OCI-LY7 (cell line): ENCODE measurements around the gene KCNQ5. TPM values are rescaled to one million over a fixed set of nuclear protein-coding genes. Genes with fewer than 3 reads are reported as not detected.

ENCODE experiments used
- BruUV-seq: library from RNA; stranded (reverse); fragments of 400-500 nt; replicated peaks from 2 replicates; lab custom pipeline; 2021; lab: Mats Ljungman, UMichigan
- CTCF ChIA-PET: fragments of 300-600 bp; sonication (Branson Sonifier 250); formaldehyde crosslinking; loops from one replicate; lab custom pipeline; 2022; ENCODE audit warnings: antibody characterized with exemption; ENCODE audit not compliant: unreplicated experiment; lab: Charles Lee
- POLR2A ChIA-PET: fragments of 300-600 bp; sonication (Branson Sonifier 250); formaldehyde crosslinking; loops from one replicate; lab custom pipeline; 2022; ENCODE audit warnings: antibody characterized with exemption; lab: Charles Lee
- DNase-seq: peaks from one replicate; pipeline ENCODE4 v3.0.0-alpha.2; 2015; ENCODE audit warnings: low spot score
- H2AFZ ChIP-seq: fragments of 200-600 bp; sonication (generic), shearing (Covaris generic); 2 replicates; pipeline ENCODE4 v1.6.1; 2014; ENCODE audit warnings: mild to moderate bottlenecking, antibody characterized with exemption, low read length, moderate library complexity
- H3K27ac ChIP-seq: fragments of 200-600 bp; sonication (generic); 2 replicates; pipeline ENCODE4 v1.5.1; 2014; ENCODE audit warnings: mixed run types, low read depth, mild to moderate bottlenecking, moderate library complexity, low read length, inconsistent platforms; ENCODE audit not compliant: poor library complexity, severe bottlenecking
- H3K36me3 ChIP-seq: fragments of 200-600 bp; sonication (generic); 2 replicates; pipeline ENCODE4 v1.6.1; 2014; ENCODE audit warnings: mild to moderate bottlenecking, antibody characterized with exemption, low read length, moderate library complexity, mixed read lengths; ENCODE audit not compliant: insufficient read depth
- H3K4me1 ChIP-seq: fragments of 200-600 bp; sonication (generic); 2 replicates; pipeline ENCODE4 v1.5.1; 2014; ENCODE audit warnings: mild to moderate bottlenecking, low read length; ENCODE audit not compliant: insufficient read depth, poor library complexity, severe bottlenecking
- H3K4me2 ChIP-seq: fragments of 200-600 bp; sonication (generic); 2 replicates; pipeline ENCODE4 v1.6.1; 2014; ENCODE audit warnings: mild to moderate bottlenecking, low read length
- H3K4me3 ChIP-seq: fragments of 200-600 bp; sonication (generic); 2 replicates; pipeline ENCODE4 v1.5.1; 2014; ENCODE audit warnings: mild to moderate bottlenecking, low read depth, low read length; ENCODE audit not compliant: poor library complexity, severe bottlenecking
- H3K79me2 ChIP-seq: fragments of 200-600 bp; sonication (generic); 2 replicates; pipeline ENCODE4 v1.6.1; 2016; ENCODE audit warnings: low read depth, mild to moderate bottlenecking, low read length, moderate library complexity, mixed read lengths; ENCODE audit not compliant: insufficient read depth
- H3K9me2 ChIP-seq: fragments of 200-600 bp; sonication (generic); 2 replicates; pipeline ENCODE4 v1.6.1; 2016; ENCODE audit warnings: mild to moderate bottlenecking, low read length, mixed read lengths; ENCODE audit not compliant: insufficient read depth
- H3K9me3 ChIP-seq: fragments of 200-600 bp; sonication (generic); 2 replicates; pipeline ENCODE4 v1.6.1; 2014; ENCODE audit warnings: mild to moderate bottlenecking, mixed run types, low read length, mixed read lengths
- H4K20me1 ChIP-seq: fragments of 200-600 bp; sonication (generic); 2 replicates; pipeline ENCODE4 v1.6.1; 2014; ENCODE audit warnings: mild to moderate bottlenecking, antibody characterized with exemption, low read length, moderate library complexity, mixed read lengths; ENCODE audit not compliant: insufficient read depth
- EZH2phosphoT487 ChIP-seq: fragments of 200-600 bp; sonication (generic); IDR thresholded peaks from 2 replicates; pipeline ENCODE4 v1.6.1; 2018; ENCODE audit warnings: low read depth, borderline replicate concordance, mild to moderate bottlenecking, mixed run types, antibody characterized with exemption, low read length, moderate library complexity, mixed read lengths
- intact Hi-C: fragments of 100-400 bp; cut with micrococcal nuclease; formaldehyde crosslinking; loops from one replicate; pipeline ENCODE4 v1.10.0; 2022; ENCODE audit not compliant: unreplicated experiment
- total RNA-seq, 2 experiments: library from RNA; depleted of rRNA in 1 of 2; stranded (reverse); fragments of >200 nt in 1 of 2; shearing (Covaris generic) in 1 of 2; gene quantifications; 2 replicates each; pipeline ENCODE4 v1.2.3, GENCODE V29; 2014 to 2022
- TF ChIP-seq, protein P1 (sequence below): fragments of 200-600 bp; sonication (generic); conservative IDR thresholded peaks from 2 replicates; pipeline ENCODE4 v1.5.1; 2014; ENCODE audit warnings: mild to moderate bottlenecking, antibody characterized with exemption, low read length, moderate library complexity, mixed read lengths

KCNQ5 gene
- total RNA-seq, 2 experiments from 2014 or later = 26.1 to 29.7 TPM

DNA sequence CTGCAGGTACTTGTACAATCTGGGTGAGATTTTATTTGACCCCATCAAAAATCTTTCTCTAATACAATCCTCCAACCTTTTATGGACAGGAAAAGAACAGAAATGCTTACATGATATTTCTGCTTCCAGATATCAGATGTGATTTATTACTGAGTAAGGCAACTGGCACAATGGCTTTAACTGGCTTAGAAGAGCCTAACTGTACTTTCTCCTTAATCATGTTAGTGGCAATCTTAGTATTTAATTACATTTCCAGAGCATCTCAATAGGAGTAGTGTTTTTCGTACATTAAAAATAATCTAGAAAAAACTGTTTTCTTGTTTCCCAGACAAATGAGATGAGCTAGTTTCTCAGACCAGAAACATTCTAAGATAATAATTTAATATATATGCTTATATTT is 251.6 kb downstream of the KCNQ5 start:
- Histone ChIP-seq H3K9me2 (no peaks in the 10 kb centered on the region), H3K9me3 (no peaks in the 10 kb centered on the region), H3K4me3 (no peak overlapping the region), H3K4me2 (no peak overlapping the region), H3K4me1 (no peaks in the 10 kb centered on the region), H3K79me2 (no peaks in the 10 kb centered on the region), H3K36me3 (no peaks in the 10 kb centered on the region), H2AFZ (no peak overlapping the region), H4K20me1 (no peaks in the 10 kb centered on the region; the same call in 1 of the 2 replicates), H3K27ac (no peak overlapping the region)
- no peak for DNase-seq
- no TSS peak for BruUV-seq
- no peak for TF ChIP-seq EZH2phosphoT487
- TF ChIP-seq, protein P1, sequence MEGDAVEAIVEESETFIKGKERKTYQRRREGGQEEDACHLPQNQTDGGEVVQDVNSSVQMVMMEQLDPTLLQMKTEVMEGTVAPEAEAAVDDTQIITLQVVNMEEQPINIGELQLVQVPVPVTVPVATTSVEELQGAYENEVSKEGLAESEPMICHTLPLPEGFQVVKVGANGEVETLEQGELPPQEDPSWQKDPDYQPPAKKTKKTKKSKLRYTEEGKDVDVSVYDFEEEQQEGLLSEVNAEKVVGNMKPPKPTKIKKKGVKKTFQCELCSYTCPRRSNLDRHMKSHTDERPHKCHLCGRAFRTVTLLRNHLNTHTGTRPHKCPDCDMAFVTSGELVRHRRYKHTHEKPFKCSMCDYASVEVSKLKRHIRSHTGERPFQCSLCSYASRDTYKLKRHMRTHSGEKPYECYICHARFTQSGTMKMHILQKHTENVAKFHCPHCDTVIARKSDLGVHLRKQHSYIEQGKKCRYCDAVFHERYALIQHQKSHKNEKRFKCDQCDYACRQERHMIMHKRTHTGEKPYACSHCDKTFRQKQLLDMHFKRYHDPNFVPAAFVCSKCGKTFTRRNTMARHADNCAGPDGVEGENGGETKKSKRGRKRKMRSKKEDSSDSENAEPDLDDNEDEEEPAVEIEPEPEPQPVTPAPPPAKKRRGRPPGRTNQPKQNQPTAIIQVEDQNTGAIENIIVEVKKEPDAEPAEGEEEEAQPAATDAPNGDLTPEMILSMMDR = no peak
- intact Hi-C loops = no loop called here
- ChIA-PET POLR2A (no interaction called here), CTCF (no interaction called here)

DNA sequence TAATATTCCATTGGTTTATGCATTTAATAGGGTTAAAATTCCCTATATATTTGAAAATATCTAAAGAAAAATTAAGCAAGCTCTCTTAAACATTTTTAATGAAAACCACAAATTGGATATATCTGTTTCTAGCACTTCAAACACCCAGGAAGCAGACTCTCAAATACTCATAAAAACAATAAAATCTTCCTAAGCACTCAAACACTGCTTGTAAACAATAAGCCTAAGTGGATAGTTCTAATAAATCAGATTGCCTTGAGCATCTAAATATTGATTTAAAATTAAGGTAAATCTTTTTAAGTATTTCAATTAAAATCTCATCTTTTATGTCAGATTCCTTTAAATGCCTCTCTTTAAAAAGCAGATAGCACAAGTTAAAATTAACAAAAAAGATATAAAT is 254.4 kb downstream of the KCNQ5 start:
- no peak overlapping the region for H3K4me2 ChIP-seq
- DNase-seq = no peak
- H3K27ac ChIP-seq = no peak overlapping the region
- no peak overlapping the region for H2AFZ ChIP-seq
- TF ChIP-seq EZH2phosphoT487 = no peak
- TF ChIP-seq, protein P1 = no peak
- H3K4me1 ChIP-seq = no peaks in the 10 kb centered on the region
- ChIA-PET POLR2A (no interaction called here), CTCF (no interaction called here)
- no peaks in the 10 kb centered on the region for H3K9me3 ChIP-seq
- intact Hi-C loops = no loop called here
- H4K20me1 ChIP-seq = no peaks in the 10 kb centered on the region; the same call in 1 of the 2 replicates
- no peaks in the 10 kb centered on the region for H3K79me2 ChIP-seq
- H3K36me3 ChIP-seq = no peaks in the 10 kb centered on the region
- H3K4me3 ChIP-seq = no peak overlapping the region
- no TSS peak for BruUV-seq
- H3K9me2 ChIP-seq = no peaks in the 10 kb centered on the region

DNA sequence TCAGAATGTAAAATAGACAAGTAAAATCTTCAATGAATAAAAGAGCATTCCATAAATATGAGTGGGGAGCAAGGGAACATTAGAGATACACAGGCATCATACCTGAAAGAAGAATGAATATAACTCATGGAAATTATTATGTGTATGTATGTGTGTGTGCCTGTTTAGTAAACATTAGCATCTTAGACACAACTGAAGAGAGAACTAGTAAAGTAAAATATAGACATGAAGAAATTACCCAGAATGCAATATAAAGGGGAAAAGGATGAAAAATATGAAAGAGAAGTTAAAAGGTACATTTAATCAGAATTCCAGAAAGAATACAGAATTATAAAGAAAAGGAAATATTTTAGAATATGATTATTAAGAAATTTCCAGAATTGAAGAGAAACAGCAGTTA is 264.3 kb downstream of the KCNQ5 start:
- BruUV-seq = no TSS peak
- peaks cover 6% of the 10 kb centered on the region; the same call in 1 of the 2 replicates for H3K79me2 ChIP-seq
- intact Hi-C loops = no loop called here
- H3K4me3 ChIP-seq = no peak overlapping the region
- DNase-seq = no peak
- no peaks in the 10 kb centered on the region for H3K9me2 ChIP-seq
- POLR2A ChIA-PET = no interaction called here
- TF ChIP-seq, protein P1 = no peak
- TF ChIP-seq EZH2phosphoT487 = no peak
- H4K20me1 ChIP-seq = no peaks in the 10 kb centered on the region
- H3K9me3 ChIP-seq = peaks cover 17% of the 10 kb centered on the region; the same call in 1 of the 2 replicates
- H3K27ac ChIP-seq = no peak overlapping the region
- peaks cover 13% of the 10 kb centered on the region; the same call in 1 of the 2 replicates for H3K36me3 ChIP-seq
- no peaks in the 10 kb centered on the region for H3K4me1 ChIP-seq
- H2AFZ ChIP-seq = no peak overlapping the region
- no peak overlapping the region for H3K4me2 ChIP-seq
- CTCF ChIA-PET = no interaction called here
